GM12878 (cell line): ENCODE measurements around the gene SLC1A5. TPM values are rescaled to one million over a fixed set of nuclear protein-coding genes. Genes with fewer than 3 reads are reported as not detected.

Experiments used
- ATF7 ChIP-seq: fragments of 450-650 bp; IDR thresholded peaks from 2 replicates; pipeline ENCODE4 v1.6.1; 2016; ENCODE audit warnings: low read depth, mild to moderate bottlenecking
- CEBPZ ChIP-seq: fragments of 150-350 bp; IDR thresholded peaks from 2 replicates; pipeline ENCODE4 v1.6.1; 2016; ENCODE audit warnings: low read depth, low read length
- E2F4 ChIP-seq: IDR thresholded peaks from 2 replicates; pipeline ENCODE4 v1.6.1; 2012; ENCODE audit warnings: low read depth, low read length, improper control_type of control experiment
- E2F8 ChIP-seq: fragments of 450-650 bp; IDR thresholded peaks from 2 replicates; pipeline ENCODE4 v1.6.1; 2018; ENCODE audit warnings: mild to moderate bottlenecking, low read depth, moderate library complexity; ENCODE audit not compliant: partially characterized antibody
- POLR2AphosphoS2 ChIP-seq: IDR thresholded peaks from 2 replicates; pipeline ENCODE4 v1.6.1; 2011; ENCODE audit warnings: low read depth, mild to moderate bottlenecking, low read length, improper control_type of control experiment, moderate library complexity
- SMAD1 ChIP-seq: fragments of 450-650 bp; IDR thresholded peaks from 2 replicates; pipeline ENCODE4 v1.6.1; 2018; ENCODE audit warnings: mild to moderate bottlenecking, low read depth; ENCODE audit not compliant: partially characterized antibody
- USF1 ChIP-seq: IDR thresholded peaks from 2 replicates; pipeline ENCODE4 v1.6.1; 2011; ENCODE audit warnings: borderline replicate concordance, low read depth, mild to moderate bottlenecking, moderate library complexity, mixed read lengths, low read length; ENCODE audit not compliant: insufficient read depth; ENCODE audit errors: extremely low read length
- ZBTB40 ChIP-seq: fragments of 450-650 bp; IDR thresholded peaks from 2 replicates; pipeline ENCODE4 v1.6.1; 2016; ENCODE audit warnings: mild to moderate bottlenecking, moderate library complexity, borderline replicate concordance
- ZNF274 ChIP-seq: IDR thresholded peaks from one replicate; pipeline ENCODE4 v1.8.0; 2011; ENCODE audit not compliant: insufficient read length, insufficient read depth
- polyA plus RNA-seq, 11 experiments: library from polyadenylated mRNA; depleted of rRNA in 4 of 11; unstranded in 6 of 11; stranded (reverse) in 5 of 11; fragments of >200 nt; fragmentation: Nextera tagmentation in 4 of 11; fragmentation: Illumina TruSeq in 1 of 11; extraction: Ambion mirVana in 4 of 11; extraction: Trizol in 1 of 11; gene quantifications; 1 replicate in 1 of 11; 2 replicates in 10 of 11; pipeline versions ENCODE4 v1.2.1 to v1.2.3, GENCODE V29; 2011 to 2016; ENCODE audit warnings: inconsistent platforms in 2 of 11, missing spikeins in 2 of 11, low read depth in 1 of 11
- total RNA-seq, 4 experiments: library from RNA; depleted of rRNA in 3 of 4; stranded (reverse); fragments of >200 nt in 3 of 4; fragmentation: Illumina TruSeq in 1 of 4; extraction: Trizol in 1 of 4; gene quantifications; 2 replicates each; pipeline versions ENCODE4 v1.2.1 to v1.2.3, GENCODE V29; 2013 to 2021

The SLC1A5 gene
- total and polyA plus RNA-seq, 10 of the 15 experiments (the other 5 are each of a cell fraction or from before 2014, with no cell fraction given), result 9.1 to 129 (median 60.9) TPM

- TF ChIP-seq E2F8, result no peak
- no peak for TF ChIP-seq ZBTB40
- no peak for TF ChIP-seq USF1
- TF ChIP-seq SMAD1, result no peak
- TF ChIP-seq ATF7, result no peak
- TF ChIP-seq E2F4, result no peak
- TF ChIP-seq ZNF274, result no peak
- no peak for TF ChIP-seq CEBPZ
- TF ChIP-seq POLR2AphosphoS2, result no peak
These were observed 46.6 kb upstream of the SLC1A5 start (continued) for GRCh38 chr19:46834984-46835383.
